ENCODE measurements around the gene TBC1D7. TPM values are rescaled to one million over a fixed set of nuclear protein-coding genes. Genes with fewer than 3 reads are reported as not detected.

The TBC1D7 gene
- polyA plus RNA-seq, 1 donor from 2014 or later: 67.9 TPM

DNA sequence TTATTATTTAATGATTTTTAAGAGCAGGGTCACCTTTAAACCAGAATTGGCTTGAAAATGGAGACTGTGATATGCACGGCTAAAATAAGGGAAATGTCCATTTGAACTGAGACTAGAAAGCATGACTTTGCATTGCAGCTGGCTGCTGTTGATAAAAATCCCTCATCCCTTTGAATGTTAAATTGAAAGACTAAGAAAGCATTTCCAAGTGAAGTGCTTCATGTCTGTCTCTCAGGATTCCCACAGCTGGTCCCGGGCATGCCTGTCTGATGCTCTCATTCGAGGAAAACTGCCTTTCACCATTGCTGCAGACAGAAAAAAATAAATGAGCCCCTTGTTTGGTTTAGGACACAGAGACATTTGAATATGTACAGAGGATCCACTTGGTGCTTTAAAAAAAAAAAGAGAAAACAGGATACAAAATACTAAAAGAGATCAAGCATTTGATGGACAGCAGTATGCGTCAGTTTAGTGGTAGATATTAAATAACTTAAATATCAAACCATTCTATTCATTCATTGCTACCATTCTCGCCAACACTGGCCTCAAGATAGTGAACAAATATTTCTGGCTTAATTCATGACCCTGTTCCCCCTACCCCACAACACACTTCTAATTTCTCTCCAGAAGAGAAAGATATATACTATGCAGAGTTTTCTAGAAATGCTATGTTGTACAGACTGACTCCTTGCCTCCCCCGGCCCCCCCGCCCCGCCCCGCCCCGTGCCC is 55.0 kb downstream of the TBC1D7 start:
- no peaks in the 10 kb centered on the region for H3K9me2 ChIP-seq (ENCODE audit: insufficient read depth, low read length)

DNA sequence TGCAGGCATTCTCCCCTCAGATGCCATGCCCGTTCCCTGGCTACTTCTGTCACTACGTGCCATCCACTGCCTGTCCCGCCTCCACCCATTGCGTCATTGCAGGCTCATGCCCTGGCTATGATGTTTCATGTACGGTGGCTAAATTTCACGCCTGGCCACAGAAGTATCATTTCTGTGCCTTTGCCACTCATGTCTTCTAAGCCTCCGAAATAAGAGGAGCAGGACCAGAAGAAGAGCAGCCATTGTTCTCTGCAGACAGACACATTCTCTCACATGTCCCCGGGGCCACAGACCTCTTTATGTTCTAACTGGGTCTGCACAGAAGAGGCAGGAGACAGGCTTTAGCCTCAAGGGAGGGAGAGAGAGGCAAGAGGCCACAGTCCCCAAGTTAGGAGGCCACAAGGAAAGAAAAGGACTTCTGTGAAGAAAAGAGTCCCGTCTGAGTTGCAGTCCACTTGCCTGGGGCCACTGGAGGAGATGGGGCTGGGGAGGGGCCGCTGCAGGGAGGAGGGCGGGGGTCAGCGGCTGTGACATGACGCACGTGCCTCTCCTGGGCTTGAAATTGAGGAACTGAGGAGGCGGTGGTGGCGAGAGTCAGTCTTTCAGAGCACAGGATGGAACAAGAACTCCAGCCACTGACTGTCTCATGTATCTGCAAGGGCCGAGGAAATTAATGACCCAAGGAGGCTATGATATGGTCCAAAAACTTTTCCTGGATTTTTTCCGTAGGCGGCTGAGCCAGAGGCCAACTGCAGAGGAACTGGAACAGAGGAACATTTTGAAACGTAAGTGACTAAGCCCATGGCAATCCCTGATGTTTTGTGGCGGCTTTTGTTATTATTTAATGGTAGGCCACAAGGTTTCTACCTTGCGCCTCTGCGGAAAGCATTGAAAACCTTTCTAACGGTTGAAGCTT is 55.9 kb downstream of the TBC1D7 start:
- Histone ChIP-seq H3K9me3 (ENCODE audit: low read length) (no peaks in the 10 kb centered on the region), H3K9ac (ENCODE audit: low read length) (no peak overlapping the region), H3K9me2 (ENCODE audit: insufficient read depth, low read length) (no peaks in the 10 kb centered on the region), H3K27me3 (ENCODE audit: insufficient read depth, low read depth, low read length) (no peaks in the 10 kb centered on the region), H3K79me2 (replicated peaks; ENCODE audit: insufficient read depth, low read length) (no peaks in the 10 kb centered on the region), H3K36me3 (ENCODE audit: insufficient read depth, low read length) (no peaks in the 10 kb centered on the region), H3K4me2 (ENCODE audit: low read length) (no peak overlapping the region), H3K27ac (ENCODE audit: low read length) (no peak overlapping the region), H2AFZ (ENCODE audit: low read depth, low read length) (no peak overlapping the region), H4K20me1 (ENCODE audit: insufficient read depth) (no peaks in the 10 kb centered on the region), H3K4me3 (ENCODE audit: low read length) (no peak overlapping the region), H3F3A (ENCODE audit: insufficient read depth, low read length, poor library complexity, severe bottlenecking) (no peaks in the 10 kb centered on the region)
- TF ChIP-seq, protein P1, sequence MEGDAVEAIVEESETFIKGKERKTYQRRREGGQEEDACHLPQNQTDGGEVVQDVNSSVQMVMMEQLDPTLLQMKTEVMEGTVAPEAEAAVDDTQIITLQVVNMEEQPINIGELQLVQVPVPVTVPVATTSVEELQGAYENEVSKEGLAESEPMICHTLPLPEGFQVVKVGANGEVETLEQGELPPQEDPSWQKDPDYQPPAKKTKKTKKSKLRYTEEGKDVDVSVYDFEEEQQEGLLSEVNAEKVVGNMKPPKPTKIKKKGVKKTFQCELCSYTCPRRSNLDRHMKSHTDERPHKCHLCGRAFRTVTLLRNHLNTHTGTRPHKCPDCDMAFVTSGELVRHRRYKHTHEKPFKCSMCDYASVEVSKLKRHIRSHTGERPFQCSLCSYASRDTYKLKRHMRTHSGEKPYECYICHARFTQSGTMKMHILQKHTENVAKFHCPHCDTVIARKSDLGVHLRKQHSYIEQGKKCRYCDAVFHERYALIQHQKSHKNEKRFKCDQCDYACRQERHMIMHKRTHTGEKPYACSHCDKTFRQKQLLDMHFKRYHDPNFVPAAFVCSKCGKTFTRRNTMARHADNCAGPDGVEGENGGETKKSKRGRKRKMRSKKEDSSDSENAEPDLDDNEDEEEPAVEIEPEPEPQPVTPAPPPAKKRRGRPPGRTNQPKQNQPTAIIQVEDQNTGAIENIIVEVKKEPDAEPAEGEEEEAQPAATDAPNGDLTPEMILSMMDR (IDR thresholded peaks at IDR 0.05; ENCODE audit: poor library complexity, severe bottlenecking): no peak
- TF ChIP-seq MXI1 (conservative IDR thresholded peaks at IDR 0.05; ENCODE audit: poor library complexity, severe bottlenecking) (no peak), SMC3 (conservative IDR thresholded peaks at IDR 0.05; ENCODE audit: poor library complexity) (no peak), EZH2 (IDR thresholded peaks at IDR 0.05; ENCODE audit: borderline replicate concordance, insufficient read depth, low read length, poor library complexity, severe bottlenecking) (no peak), TAF1 (IDR thresholded peaks at IDR 0.05; ENCODE audit: low read depth) (no peak), POLR2AphosphoS5 (IDR thresholded peaks at IDR 0.05) (no peak), RAD21 (conservative IDR thresholded peaks at IDR 0.05) (no peak), EP300 (conservative IDR thresholded peaks at IDR 0.05; ENCODE audit: poor library complexity, severe bottlenecking) (no peak)

More for the DNA sequence above, 55.0 kb downstream of the TBC1D7 start:
- Histone ChIP-seq H3K36me3 (ENCODE audit: insufficient read depth, low read length) (no peaks in the 10 kb centered on the region), H3K4me3 (ENCODE audit: low read length) (no peak overlapping the region), H3K79me2 (replicated peaks; ENCODE audit: insufficient read depth, low read length) (no peaks in the 10 kb centered on the region), H3K27me3 (ENCODE audit: insufficient read depth, low read depth, low read length) (no peaks in the 10 kb centered on the region), H3K9me3 (ENCODE audit: low read length) (no peaks in the 10 kb centered on the region), H3K9ac (ENCODE audit: low read length) (no peak overlapping the region), H2AFZ (ENCODE audit: low read depth, low read length) (no peak overlapping the region), H3F3A (ENCODE audit: insufficient read depth, low read length, poor library complexity, severe bottlenecking) (no peaks in the 10 kb centered on the region), H4K20me1 (ENCODE audit: insufficient read depth) (no peaks in the 10 kb centered on the region), H3K27ac (ENCODE audit: low read length) (no peak overlapping the region), H3K4me2 (ENCODE audit: low read length) (no peak overlapping the region)
- no peak for TF ChIP-seq SMC3 (conservative IDR thresholded peaks at IDR 0.05; ENCODE audit: poor library complexity)
- no peak for TF ChIP-seq EZH2 (IDR thresholded peaks at IDR 0.05; ENCODE audit: borderline replicate concordance, insufficient read depth, low read length, poor library complexity, severe bottlenecking)
- TF ChIP-seq EP300 (conservative IDR thresholded peaks at IDR 0.05; ENCODE audit: poor library complexity, severe bottlenecking): no peak
- TF ChIP-seq MXI1 (conservative IDR thresholded peaks at IDR 0.05; ENCODE audit: poor library complexity, severe bottlenecking): no peak
- TF ChIP-seq, protein P2, sequence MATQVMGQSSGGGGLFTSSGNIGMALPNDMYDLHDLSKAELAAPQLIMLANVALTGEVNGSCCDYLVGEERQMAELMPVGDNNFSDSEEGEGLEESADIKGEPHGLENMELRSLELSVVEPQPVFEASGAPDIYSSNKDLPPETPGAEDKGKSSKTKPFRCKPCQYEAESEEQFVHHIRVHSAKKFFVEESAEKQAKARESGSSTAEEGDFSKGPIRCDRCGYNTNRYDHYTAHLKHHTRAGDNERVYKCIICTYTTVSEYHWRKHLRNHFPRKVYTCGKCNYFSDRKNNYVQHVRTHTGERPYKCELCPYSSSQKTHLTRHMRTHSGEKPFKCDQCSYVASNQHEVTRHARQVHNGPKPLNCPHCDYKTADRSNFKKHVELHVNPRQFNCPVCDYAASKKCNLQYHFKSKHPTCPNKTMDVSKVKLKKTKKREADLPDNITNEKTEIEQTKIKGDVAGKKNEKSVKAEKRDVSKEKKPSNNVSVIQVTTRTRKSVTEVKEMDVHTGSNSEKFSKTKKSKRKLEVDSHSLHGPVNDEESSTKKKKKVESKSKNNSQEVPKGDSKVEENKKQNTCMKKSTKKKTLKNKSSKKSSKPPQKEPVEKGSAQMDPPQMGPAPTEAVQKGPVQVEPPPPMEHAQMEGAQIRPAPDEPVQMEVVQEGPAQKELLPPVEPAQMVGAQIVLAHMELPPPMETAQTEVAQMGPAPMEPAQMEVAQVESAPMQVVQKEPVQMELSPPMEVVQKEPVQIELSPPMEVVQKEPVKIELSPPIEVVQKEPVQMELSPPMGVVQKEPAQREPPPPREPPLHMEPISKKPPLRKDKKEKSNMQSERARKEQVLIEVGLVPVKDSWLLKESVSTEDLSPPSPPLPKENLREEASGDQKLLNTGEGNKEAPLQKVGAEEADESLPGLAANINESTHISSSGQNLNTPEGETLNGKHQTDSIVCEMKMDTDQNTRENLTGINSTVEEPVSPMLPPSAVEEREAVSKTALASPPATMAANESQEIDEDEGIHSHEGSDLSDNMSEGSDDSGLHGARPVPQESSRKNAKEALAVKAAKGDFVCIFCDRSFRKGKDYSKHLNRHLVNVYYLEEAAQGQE (IDR thresholded peaks at IDR 0.05; ENCODE audit: borderline replicate concordance): no peak
- no peak for TF ChIP-seq POLR2AphosphoS5 (IDR thresholded peaks at IDR 0.05)
- TF ChIP-seq, protein P1 (IDR thresholded peaks at IDR 0.05; ENCODE audit: poor library complexity, severe bottlenecking): no peak
- TF ChIP-seq TAF1 (IDR thresholded peaks at IDR 0.05; ENCODE audit: low read depth): no peak
- no peak for TF ChIP-seq RAD21 (conservative IDR thresholded peaks at IDR 0.05)
